Measurements from ENCODE around the gene CC2D1A.
A peak's percentile ranks its signal among the peaks of the same experiment; 100 is the strongest.

CC2D1A gene

GRCh38 chr19:13882836-13883235, 23.2 kb upstream of the CC2D1A start:
- Histone ChIP-seq H3F3A (ENCODE audit: insufficient read depth, low read length) (no peaks in the 10 kb centered on the region), H3K9ac (ENCODE audit: low read length) (no peak overlapping the region), H3K27me3 (replicated peaks; ENCODE audit: insufficient read depth, low read length) (peaks cover 5% of the 10 kb centered on the region; the same call in 1 of the 2 replicates), H4K20me1 (ENCODE audit: insufficient read depth, low read length) (no peaks in the 10 kb centered on the region), H3K9me2 (replicated peaks; ENCODE audit: insufficient read depth, low read length) (no peaks in the 10 kb centered on the region), H3K27ac (ENCODE audit: low read length) (no peak overlapping the region), H3K36me3 (replicated peaks; ENCODE audit: insufficient read depth, low read length) (no peaks in the 10 kb centered on the region), H3K4me2 (ENCODE audit: low read depth, low read length) (no peak overlapping the region), H3K79me2 (ENCODE audit: low read length) (no peaks in the 10 kb centered on the region), H3K4me3 (ENCODE audit: low read length) (no peak overlapping the region), H3K9me3 (replicated peaks; ENCODE audit: insufficient read depth, low read length) (no peaks in the 10 kb centered on the region), H2AFZ (ENCODE audit: low read length) (no peak overlapping the region), H3K4me1 (ENCODE audit: low read length) (peaks cover 33% of the 10 kb centered on the region)
- no peak for TF ChIP-seq EZH2 (optimal IDR thresholded peaks at IDR 0.05; ENCODE audit: low read depth, low read length)
- TF ChIP-seq CTCF (IDR thresholded peaks at IDR 0.05; ENCODE audit: low read length) = no peak
- TF ChIP-seq EZH2phosphoT487 (IDR thresholded peaks at IDR 0.05; ENCODE audit: low read length) = no peak
- no peak for DNase-seq

DNA sequence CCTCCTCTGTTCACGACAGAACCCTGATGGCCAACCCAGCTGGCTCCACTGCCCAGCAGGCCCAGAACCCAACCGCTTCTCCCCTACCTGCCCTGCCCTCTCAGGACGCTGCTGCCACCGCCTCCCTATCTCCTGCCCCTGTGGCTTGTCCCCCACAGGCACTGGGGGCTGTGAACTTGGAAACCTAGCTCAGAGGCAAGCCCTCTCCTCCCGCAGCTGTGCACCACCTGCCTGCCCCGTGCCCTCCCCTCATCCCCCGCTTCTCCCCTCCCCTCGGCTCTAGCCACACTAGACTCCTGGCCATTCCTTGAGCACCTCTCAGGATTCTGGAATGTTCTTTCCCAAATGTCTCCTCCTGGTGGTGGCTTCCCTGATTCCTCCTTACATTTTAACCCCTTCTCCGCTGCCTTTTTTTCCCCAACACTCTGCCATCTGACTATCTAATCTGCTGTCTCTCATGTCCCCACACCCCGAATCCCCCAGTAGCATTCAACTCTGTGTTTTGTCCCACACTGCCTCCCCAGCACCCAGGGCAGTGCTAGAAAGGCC, 22.4 kb upstream of the CC2D1A start:
- Histone ChIP-seq H2AFZ (ENCODE audit: low read length) (no peak overlapping the region), H3F3A (ENCODE audit: insufficient read depth, low read length) (no peaks in the 10 kb centered on the region), H3K27ac (ENCODE audit: low read length) (no peak overlapping the region), H3K9me2 (replicated peaks; ENCODE audit: insufficient read depth, low read length) (no peaks in the 10 kb centered on the region), H3K4me2 (ENCODE audit: low read depth, low read length) (no peak overlapping the region), H4K20me1 (ENCODE audit: insufficient read depth, low read length) (no peaks in the 10 kb centered on the region), H3K4me1 (ENCODE audit: low read length) (peaks cover 33% of the 10 kb centered on the region), H3K79me2 (ENCODE audit: low read length) (no peaks in the 10 kb centered on the region), H3K9me3 (replicated peaks; ENCODE audit: insufficient read depth, low read length) (no peaks in the 10 kb centered on the region), H3K27me3 (replicated peaks; ENCODE audit: insufficient read depth, low read length) (no peaks in the 10 kb centered on the region; the same call in 1 of the 2 replicates), H3K36me3 (replicated peaks; ENCODE audit: insufficient read depth, low read length) (no peaks in the 10 kb centered on the region), H3K9ac (ENCODE audit: low read length) (no peak overlapping the region), H3K4me3 (ENCODE audit: low read length) (no peak overlapping the region)
- TF ChIP-seq EZH2phosphoT487 (IDR thresholded peaks at IDR 0.05; ENCODE audit: low read length) = no peak
- TF ChIP-seq EZH2 (optimal IDR thresholded peaks at IDR 0.05; ENCODE audit: low read depth, low read length) = no peak
- no peak for TF ChIP-seq CTCF (IDR thresholded peaks at IDR 0.05; ENCODE audit: low read length)
- DNase-seq = no peak

DNA sequence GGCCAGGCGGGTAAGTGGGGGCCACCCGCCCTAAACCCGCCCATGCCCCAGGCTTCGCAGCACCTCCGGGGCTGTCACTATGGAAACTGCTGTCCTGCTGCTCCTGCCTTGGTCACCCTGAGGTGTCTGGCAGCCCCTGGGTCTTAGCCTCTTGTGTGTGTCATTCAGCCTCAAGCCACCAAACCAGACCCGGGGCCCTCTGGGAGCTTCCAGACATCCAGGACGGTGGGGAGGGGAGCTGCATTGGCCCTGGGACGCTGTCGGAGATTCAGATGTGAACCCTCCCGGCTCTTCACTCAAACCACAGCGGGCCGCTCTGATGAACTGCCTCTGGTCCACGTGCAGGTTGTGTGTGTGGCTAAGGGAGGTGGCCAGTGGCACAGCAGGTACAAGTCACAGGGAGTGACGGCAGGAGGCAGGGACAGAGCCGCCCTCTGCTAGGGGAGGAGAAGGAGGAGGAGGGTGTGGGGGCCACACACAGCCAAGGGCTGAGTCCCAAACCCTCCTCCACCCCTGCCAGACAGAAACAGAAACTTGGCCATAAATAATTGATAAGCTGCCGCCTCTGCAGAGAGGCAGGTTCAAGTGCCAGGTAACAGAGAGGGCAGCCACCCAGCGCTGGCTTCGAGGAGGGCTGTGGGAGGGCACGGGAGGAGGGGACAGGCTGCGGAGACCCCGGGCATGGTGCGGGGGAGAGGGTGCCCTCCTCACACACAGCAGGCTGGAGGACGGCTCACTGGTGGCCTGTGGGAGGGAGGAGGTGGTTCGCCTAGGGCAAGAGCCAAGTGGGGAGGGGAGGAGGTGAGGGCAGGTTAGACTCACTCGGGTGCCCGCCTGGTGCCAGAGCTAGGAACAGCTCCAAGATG, 21.0 kb upstream of the CC2D1A start:
- Histone ChIP-seq H3K9ac (ENCODE audit: low read length) (peak overlapping the region; percentile 60), H3F3A (ENCODE audit: insufficient read depth, low read length) (no peaks in the 10 kb centered on the region), H3K4me3 (ENCODE audit: low read length) (peak overlapping the region; percentile 58), H3K9me3 (replicated peaks; ENCODE audit: insufficient read depth, low read length) (no peaks in the 10 kb centered on the region), H3K27ac (ENCODE audit: low read length) (peak overlapping the region; percentile 63; the same call in 1 of the 2 replicates), H2AFZ (ENCODE audit: low read length) (peak overlapping the region; percentile 89), H3K9me2 (replicated peaks; ENCODE audit: insufficient read depth, low read length) (no peaks in the 10 kb centered on the region), H3K36me3 (replicated peaks; ENCODE audit: insufficient read depth, low read length) (no peaks in the 10 kb centered on the region), H3K4me2 (ENCODE audit: low read depth, low read length) (peak overlapping the region; percentile 88), H4K20me1 (ENCODE audit: insufficient read depth, low read length) (no peaks in the 10 kb centered on the region), H3K4me1 (ENCODE audit: low read length) (peaks cover 33% of the 10 kb centered on the region), H3K79me2 (ENCODE audit: low read length) (no peaks in the 10 kb centered on the region), H3K27me3 (replicated peaks; ENCODE audit: insufficient read depth, low read length) (no peaks in the 10 kb centered on the region)
- TF ChIP-seq EZH2phosphoT487 (IDR thresholded peaks at IDR 0.05; ENCODE audit: low read length) (no peak), CTCF (IDR thresholded peaks at IDR 0.05; ENCODE audit: low read length) (no peak), EZH2 (optimal IDR thresholded peaks at IDR 0.05; ENCODE audit: low read depth, low read length) (no peak)
- peak; percentile 68 for DNase-seq

All from MM.1S (cell line).